ENCODE results near the gene NUDT1.

DNA sequence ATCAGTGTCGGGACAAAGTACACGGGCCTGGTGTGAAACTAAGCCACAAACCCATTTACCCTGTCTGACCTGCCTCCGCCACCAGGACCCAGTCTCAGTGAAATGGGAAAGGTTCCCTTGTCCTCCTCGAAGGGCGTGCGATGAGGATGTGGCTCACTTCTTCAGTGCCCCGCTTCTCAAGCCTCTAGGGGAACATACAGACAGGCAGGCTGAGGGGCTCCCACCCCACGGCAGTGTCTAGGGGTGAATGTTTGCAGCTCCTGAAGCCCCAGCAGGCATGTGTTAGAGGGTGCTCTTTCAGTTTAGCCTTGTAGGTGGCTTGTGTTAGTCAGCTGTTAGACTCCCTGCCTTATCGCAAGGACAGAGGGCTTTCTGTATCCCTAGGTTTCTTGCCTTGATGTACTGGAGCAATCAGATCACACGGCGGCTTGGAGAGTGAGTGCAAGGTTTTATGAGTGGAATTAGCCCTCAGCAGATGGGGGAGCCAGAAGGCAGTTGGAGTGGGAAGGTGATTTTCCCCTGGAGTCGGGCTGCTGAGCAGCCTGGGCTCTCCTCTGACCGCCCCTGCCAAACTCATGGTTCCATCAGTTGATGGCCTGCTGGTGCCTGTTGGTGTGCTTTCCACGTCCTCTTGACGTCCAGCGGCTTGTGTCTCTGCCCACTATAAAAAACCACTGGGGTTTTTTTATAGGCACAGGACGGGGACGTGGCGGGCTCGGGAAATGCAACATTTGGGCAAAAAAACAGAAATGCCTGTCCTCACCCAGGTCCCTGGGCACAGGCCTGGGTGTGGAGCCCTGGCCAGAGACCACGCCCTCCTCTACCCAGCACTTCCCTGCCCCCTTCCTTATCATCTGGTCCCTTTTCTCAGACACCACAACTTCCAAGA is 759 bp downstream of the NUDT1 start:
- no peak for TF ChIP-seq ZNF274 (IDR thresholded peaks at IDR 0.05; ENCODE audit: low read length)
- no peak for TF ChIP-seq ZNF274 (tag by site-specific recombination; IDR thresholded peaks at IDR 0.05; ENCODE audit: borderline replicate concordance)
- TF ChIP-seq, protein P1, sequence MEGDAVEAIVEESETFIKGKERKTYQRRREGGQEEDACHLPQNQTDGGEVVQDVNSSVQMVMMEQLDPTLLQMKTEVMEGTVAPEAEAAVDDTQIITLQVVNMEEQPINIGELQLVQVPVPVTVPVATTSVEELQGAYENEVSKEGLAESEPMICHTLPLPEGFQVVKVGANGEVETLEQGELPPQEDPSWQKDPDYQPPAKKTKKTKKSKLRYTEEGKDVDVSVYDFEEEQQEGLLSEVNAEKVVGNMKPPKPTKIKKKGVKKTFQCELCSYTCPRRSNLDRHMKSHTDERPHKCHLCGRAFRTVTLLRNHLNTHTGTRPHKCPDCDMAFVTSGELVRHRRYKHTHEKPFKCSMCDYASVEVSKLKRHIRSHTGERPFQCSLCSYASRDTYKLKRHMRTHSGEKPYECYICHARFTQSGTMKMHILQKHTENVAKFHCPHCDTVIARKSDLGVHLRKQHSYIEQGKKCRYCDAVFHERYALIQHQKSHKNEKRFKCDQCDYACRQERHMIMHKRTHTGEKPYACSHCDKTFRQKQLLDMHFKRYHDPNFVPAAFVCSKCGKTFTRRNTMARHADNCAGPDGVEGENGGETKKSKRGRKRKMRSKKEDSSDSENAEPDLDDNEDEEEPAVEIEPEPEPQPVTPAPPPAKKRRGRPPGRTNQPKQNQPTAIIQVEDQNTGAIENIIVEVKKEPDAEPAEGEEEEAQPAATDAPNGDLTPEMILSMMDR (tag by site-specific recombination; IDR thresholded peaks at IDR 0.05) = no peak

Measured in HEK293 (cell line).